HG03439 (cell line): ENCODE data around the gene NIPBL.
"Not testable (repeated sequence)": the region's sequence is repeated elsewhere in the genome, so short reads cannot be mapped to it uniquely, and the experiment has no call there.

Experiments
- ATAC-seq: cut with Tn5 transposase; IDR thresholded peaks from one replicate; pipeline ENCODE4 v1.9.1; 2021; ENCODE audit warnings: mild to moderate bottlenecking, moderate library complexity; ENCODE audit not compliant: unreplicated experiment

NIPBL gene

DNA sequence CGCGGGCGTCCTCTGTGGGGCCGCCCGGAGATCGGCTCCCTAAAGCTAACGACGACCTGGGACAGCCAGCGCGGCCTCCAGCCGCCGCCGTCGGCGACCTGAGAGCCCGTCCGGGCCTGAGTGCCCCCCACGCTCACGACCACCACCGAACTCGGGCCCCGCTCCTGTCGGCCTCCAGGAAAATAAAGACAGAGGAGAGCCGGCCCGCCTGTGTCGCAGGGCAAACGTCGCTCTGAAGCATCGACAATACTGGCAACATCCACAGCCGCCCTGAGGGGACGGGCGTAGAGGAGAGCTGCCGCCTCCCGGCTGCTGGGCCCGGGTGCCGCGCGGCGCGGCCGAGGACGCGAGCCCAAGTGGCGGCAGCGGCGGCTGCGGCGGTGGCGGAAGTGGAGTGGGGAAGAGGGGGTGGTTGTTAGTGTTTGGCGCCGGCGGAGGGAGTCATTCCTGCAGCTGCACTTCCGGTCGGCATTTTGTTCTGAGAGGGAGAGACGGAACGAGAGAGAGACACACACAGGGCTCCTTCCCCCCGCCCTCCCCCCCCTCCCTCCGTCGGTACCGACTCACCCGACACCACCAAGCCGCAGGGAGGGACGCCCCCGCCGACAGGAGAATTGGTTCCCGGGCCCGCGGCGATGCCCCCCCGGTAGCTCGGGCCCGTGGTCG, at the start of gene NIPBL:
Gene NIPBL, plus strand, starts transcription at position 471 of the 666 bp plus-strand sequence. CDS start 76,928 bp downstream, outside the sequence.
- peak; percentile 66 for ATAC-seq

DNA sequence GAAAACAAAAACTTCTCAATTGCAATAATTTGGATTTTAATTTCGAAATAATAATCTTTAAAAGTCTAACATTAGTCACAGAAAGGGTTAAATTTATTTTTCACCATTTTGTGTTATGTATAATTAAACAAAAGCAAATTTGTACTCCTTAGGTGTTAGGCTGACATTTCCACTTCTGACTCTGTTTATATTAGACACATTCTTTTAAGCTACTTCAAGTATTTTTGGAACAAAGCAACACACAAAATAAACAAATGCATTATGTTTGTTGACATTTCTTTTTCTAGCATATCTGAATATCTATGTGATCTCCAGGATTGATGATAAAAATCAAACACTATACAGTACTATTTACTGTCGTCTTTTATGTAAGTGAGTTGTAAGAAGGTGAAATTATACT, 44.3 kb upstream of the NIPBL start:
- no peak for ATAC-seq

- no peak for ATAC-seq
Observed at GRCh38 chr5:36836831-36837230, 39.7 kb upstream of the NIPBL start.

DNA sequence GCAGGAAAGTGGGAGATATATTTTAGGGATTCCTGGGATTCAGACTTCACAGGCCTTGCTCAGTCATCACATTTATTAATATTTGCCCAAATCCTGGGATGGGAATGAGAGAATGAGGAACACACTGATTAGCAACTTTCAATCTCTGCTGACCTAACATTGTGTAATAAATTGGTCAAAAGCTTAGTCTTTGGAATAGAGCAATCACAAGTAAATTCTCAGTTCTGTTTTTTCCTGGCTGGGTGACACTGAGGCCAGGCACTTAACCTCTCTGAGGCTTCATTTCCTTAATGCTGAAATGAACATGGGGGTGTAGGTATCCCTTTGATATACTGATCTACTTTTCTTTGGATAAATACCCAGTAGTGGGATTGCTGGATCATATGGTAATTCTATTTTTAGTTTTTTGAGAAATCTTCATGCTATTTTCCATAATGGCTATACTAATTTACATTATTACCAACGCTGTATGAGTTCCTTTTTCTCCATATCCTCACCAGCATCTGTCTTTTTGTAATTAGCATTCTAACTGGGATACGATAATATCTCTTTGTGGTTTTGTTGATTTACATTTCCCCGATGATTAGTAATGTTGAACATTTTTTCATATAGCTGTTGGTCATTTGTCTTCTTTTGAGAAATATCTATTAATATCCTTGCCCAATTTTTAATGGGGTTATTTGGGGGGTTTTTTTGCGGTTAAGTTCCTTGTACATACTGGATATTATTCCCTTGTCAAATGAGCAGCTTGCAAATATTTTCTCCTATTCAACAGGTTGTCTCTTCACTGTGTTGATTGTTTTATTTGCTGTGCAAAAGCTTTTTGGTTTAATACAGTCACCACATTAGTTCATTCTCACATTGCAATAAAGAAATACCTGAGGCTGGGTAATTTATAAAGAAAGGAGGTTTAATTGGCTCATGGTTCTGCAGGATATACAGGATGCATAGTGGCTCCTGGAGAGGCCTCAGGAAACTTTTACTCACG, 36.8 kb upstream of the NIPBL start:
- ATAC-seq, result no peak

- ATAC-seq, result no peak
Observed at GRCh38 chr5:36841677-36842076, 34.9 kb upstream of the NIPBL start.

DNA sequence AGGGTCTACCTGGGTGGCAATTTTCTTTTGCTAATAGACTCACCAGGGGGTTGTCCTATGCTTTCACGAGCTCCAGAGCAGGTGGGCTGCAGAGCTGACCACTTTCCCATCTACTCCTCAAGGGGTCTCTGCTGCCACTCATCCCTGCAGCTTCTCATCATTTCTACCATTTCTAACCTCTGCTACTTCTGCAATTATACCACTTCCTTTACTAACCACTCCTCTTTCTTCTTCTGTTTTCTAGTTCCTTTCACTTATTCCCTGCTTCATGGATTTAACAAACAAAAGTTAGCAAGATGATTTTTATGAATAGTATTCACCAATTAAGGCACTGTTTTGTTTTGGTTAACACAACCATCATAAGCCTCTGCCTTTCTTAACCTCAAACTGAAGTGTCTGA, 34.5 kb upstream of the NIPBL start:
- no peak for ATAC-seq

DNA sequence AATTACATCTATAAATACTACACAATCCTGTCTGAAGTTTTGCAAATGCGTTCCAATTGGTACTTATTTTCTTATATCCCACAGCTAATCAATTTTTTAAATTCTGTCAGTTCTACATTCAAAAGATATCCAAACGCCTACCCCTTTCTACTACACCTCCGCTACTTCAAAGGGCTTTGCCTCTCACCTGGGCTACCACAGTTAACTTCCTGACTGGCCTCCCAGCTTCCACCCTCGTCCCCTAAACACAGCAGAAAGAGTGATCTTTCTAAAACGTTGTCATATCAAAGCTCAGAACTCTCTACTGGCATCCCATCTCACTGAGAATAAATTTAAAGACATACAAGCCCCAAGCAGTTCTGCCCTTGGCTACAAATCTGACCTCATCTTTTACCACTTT, 32.3 kb upstream of the NIPBL start:
- no peak for ATAC-seq

DNA sequence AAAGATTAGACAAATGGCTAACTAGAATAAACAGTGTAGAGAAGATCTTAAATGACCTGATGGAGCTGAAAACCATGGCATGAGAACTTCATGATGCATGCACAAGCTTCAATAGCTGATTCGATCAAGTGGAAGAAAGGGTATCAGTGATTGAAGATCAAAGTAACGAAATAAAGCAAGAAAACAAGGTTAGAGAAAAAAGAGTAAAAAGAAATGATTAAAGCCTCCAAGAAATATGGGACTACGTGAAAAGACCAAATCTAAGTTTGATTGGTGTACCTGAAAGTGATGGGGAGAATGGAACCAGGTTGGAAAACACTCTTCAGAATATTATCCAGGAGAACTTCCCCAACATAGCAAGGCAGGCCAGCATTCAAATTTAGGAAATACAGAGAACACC, 28.0 kb upstream of the NIPBL start:
- not testable (repeated sequence) for ATAC-seq

DNA sequence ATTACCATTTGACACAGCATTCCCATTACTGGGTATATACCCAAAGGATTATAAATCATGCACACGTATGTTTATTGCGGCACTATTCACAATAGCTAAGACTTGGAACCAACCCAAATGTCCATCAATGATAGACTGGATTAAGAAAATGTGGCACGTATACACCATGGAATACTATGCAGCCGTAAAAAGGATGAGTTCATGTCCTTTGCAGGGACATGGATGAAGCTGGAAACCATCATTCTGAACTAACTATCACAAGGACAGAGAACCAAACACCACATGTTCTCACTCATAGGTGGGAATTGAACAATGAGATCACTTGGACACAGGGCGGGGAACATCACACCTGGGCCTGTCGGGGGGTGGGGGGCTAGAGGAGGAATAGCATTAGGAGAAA, 23.7 kb upstream of the NIPBL start:
- not testable (repeated sequence) for ATAC-seq

GRCh38 chr5:36854402-36855140, 22.0 kb upstream of the NIPBL start:
- no peak for ATAC-seq

GRCh38 chr5:36855141-36855495, 21.5 kb upstream of the NIPBL start:
- no peak for ATAC-seq

DNA sequence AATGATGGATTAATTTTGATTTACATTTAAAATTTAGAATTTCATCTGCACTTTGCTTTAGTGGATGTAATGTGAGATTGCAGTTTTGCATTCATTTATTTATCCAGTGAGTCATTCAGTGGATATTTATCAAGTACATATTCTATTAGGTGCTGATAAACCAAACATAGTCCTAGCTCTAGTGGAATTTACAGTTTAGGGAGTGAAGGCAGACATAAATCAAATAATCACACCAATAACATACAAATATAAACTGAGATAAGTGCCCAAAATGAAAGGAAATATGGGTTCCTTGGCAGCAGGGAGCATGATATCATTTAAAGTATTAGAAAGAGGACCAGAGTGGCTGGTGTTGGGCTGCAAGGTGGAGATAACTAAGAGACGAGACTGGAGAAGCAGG, 14.7 kb upstream of the NIPBL start:
- no peak for ATAC-seq

- ATAC-seq, result peak; percentile 85
Observed at GRCh38 chr5:36870399-36871040, 6.0 kb upstream of the NIPBL start.

GRCh38 chr5:36874465-36874864, 2.1 kb upstream of the NIPBL start:
- no peak for ATAC-seq

DNA sequence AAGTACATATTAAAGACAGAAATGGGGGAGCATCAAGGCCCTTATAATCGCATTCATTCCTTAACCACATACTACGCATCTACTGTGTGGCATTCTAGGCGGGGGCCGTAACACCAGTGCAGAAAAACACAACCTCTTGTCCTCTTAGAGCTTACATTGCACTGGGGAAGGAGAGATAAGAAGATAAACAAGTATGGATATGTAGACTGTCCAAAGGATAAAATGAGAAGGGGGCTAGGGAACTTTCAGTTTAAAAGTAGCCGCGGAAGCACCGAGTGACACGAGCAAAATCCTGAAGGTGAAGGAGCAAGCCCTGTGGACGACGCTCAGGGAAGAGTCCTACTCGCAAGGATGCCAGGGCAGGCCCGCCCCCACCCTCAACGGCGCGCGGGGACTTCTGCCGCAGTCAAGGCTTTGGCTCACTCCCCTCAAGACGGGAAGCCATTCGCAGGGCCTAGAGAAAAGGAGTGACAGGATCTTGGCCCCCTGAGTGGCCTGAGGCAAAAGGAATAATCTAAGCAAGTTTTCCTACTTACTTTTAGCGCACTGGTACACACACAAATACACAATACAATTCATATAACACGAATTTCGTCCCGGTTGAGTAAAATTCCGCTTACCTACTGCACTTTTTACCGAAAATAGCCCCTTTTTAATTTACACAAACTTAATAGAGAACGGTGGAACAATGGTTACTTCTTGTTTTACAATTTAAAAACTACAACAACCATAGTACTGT, 1.3 kb upstream of the NIPBL start:
- ATAC-seq, result no peak

- ATAC-seq, result peak; percentile 56
Observed at GRCh38 chr5:36875790-36876298, 725 bp upstream of the NIPBL start.

DNA sequence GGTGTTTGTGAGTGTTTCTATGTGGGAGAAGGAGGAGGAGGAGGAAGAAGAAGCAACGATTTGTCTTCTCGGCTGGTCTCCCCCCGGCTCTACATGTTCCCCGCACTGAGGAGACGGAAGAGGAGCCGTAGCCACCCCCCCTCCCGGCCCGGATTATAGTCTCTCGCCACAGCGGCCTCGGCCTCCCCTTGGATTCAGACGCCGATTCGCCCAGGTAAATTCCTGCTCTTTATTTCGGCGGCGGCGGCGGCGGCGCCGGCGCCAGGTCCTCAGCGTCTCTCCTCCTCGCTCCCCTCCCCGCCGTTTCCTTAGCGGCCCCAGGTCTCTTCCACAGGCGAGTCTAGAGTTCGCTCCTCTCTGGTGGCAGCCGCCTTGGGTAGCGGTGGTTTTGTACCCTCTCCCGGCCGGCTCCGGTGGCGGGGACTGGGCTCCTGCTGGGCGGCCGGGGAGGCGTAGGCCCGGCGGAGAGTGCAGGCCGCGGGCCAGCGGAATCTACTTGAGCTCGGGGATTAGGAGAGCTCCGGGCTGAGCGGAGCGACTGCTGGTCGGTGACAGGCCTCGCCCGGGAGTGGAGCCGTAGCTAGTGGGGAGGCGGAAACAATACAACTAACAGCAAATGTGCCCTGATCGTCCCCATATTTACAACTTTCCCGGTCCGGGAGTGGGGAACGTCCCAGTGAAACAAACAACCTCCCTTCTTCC, 547 bp downstream of the NIPBL start:
- peak; percentile 18 for ATAC-seq

DNA sequence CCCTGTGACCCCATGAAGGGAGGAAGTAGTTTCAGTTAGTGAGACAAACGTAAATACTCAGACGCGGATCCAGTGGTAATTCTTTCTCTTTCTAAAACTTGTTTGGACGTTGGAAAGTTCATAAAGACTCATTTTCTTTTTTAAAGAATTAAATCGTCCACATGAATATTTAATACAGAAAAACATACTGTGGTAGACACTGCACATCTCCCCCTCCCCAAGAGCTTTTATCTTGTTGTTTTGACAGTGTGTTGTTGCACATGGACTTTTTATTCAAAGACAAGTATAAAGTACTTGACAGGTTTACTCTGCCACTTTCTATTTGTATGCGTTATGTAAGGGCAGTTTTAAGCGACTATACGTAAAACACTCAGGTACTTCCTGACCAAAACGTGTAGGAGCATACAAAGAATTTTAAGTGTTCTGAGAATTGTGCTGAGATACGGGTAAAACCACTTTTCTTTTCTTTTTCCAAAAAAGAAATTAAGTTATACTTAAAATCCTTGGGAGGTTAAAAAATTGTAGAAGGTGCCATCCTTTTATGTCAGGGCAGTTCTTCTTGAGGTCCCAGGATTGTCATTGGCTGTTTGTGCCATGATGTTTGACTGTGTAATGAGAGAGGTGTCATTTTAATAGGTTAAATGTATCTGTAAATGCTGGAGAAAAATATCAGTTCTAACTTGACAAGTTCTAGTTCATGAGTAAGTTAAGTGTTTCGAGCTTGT, 1.3 kb downstream of the NIPBL start:
- ATAC-seq, result no peak
